ENCODE data around the gene C13orf46. TPM values are rescaled to one million over a fixed set of nuclear protein-coding genes. Genes with fewer than 3 reads are reported as not detected.
A peak's percentile ranks its signal among the peaks of the same experiment; 100 is the strongest.

C13orf46 gene
- total RNA-seq, 1 experiment from 2014 or later: 0.12 TPM

DNA sequence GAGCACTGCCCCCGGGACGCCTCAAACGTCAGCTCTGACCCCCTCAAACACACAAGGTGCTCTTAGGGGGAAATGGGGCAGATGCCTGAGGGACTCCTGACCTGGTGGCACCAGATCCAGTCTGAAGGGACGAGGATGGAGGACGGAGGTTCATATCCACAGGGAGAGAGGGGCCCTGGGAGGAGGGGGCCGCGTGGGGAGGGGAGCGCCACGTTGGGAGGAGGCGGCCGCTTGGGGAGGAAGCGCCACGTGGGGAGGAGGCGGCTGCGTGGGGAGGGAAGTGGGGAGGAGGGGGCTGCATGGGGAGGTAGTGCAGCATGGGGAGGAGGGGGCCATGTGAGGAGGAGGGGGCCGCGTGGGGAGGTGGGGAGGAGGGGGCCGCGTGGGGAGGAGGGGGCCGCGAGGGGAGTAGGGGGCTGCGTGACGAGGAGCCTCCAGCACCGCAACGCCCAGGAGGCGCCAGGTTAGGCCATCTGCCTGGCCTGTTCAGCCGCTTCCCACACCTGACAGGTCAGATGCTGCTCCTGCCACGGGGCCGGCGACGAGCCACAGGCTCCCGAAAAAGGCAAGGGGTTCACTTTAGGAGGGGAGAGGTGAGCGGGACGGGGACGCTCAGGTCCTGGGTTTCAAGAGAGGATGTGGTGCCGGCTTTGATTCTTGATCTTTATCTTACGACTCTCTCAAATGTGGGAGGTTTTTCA is 36.7 kb upstream of the C13orf46 start:
- no peak for DNase-seq (ENCODE audit: low spot score)

DNA sequence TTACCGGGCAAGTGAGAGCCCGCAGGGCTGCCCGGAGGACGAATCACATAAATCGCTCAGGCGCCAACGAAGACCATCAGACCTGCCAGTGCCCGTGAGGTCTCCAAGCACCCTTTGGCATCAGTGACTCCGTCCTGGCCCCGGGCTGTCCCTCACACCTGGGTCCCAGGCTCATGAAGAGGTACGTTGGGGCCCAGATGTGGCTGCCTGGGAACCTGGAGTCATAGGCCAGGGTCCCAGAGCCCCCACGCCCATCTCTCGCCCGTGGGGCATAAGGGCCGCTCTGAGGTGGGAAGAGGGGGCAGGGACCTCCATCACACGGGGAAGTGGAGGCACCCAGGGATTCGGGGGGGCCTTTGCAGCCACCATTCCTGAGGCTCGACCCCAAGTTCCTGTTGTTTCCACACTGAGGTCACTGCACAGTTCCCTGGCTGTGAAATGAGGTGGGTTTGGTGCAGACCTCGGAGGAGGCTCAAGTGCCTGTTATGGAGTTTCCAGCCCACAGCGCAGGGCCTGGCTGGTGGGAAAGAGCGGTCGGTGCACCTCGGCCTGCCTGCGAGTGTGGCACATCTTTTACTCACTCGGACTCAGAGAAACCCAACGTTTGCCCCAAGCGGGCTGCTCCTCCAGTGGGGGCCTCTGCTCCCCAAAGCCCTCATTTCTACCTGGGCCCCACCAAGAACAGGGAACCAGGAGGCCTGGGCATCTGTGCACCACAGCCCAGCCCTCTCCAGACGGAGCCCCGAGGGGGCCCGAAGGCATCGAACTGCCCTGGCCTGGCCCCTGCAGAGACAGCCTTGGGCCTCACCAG is 35.9 kb upstream of the C13orf46 start:
- DNase-seq (ENCODE audit: low spot score): no peak

DNA sequence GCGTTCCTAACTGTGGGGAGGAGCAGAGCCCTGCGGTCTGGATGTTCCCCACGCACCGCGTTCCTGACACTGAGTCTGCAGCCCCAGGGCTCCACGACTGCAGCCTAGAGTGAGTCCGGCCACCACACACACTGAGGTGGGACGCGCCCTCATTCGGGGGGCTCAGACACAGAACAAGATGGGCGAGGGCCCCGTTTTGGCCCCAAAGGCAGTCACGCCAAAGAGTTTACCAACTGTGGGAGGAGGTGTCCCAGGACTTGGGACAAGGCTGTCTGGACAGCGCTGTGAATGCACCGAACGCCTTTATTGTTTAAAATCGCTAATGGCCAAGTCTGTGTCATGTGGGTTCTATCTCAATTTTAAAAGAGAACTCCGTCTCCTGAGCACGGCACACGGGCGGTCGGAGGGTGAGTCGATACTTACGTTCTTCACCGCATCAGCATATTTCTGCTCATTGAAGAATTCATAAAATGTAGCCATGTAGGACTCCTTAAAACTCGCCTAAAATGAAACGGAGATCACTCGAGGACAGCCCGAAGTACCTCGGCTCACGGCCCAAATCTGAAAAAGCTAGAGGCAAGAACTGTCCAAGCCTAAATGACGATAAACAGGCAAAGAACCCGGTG is 35.2 kb upstream of the C13orf46 start:
- no peak for DNase-seq (ENCODE audit: low spot score)

DNA sequence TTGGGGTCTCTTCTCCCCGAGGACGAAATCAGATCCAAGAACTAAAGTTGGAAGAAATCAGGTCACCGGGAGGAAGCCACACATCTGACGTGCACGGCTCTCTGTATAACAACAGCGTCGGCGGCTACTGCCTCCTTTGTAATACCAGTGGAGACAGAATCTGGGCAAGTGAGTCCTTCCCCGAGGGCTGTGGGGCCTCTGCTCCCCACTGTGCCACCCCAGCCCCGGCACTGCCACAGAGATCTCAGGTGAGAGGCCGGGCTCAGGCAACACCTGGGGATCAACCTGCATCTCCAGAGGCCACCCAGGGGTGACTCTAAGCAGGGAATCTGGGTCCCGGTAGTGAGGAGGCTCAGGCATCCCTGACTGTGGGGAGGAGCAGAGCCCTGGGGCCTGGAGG is 33.7 kb upstream of the C13orf46 start:
- DNase-seq (ENCODE audit: low spot score): no peak

DNA sequence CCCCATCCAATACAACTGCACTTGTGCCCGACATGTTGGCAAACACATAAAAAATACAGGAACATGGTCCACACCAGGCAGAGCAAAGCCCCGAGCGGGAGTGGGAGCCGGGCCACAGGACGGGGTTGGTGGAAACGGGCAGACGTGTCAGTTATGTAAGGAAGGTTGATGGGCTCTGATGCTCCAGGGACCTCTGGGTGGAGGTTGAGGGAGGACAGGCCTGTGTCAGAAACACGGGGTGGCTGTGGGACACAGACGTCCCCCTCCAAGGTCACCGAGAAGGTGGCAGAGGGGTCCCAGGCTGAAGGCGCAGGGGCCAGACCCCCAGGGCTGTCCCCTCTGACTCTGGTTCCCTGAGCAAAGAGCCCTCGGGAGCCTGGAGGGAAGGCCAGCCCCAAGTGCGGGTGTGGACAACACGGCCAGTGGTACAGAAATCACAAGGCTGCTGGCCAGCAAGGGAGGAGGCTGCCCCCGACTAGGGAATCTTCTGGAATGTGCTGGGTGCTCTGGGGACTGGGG is 31.4 kb upstream of the C13orf46 start:
- DNase-seq (ENCODE audit: low spot score): peak; percentile 28

DNA sequence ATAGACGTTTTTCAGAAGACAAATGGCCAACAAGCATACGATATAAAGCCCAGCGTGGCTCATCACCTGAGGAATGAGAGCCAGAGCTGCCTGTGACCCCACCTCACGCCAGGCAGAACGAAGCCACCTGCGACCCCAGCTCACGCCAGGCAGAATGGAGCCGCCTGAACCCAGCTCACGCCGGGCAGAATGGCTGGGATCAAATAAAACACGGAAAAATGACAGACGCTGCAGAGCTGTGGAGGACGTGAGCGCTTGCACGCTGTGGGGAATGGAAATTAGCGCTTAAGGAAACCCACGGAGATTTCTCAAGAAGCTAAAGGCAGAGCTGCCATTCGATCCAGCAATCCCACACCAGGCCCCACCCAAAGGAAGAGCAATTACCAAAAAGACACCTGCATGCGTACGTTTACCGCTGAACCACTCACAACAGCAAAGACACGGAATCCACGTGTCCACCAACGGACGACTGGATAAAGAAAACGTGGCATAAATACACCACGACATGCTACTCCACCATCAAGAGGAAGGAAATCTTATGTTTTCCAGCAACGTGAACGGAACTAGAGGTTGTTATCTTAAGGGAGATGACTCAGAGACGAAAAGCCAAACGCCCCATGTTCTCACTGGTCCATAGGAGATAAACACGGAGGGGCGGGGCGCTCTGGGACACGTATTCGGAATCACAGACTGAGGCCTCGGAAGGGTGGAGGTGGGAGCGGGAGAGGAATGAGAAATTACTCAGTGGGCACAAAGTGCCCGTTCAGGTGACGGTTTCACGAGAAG is 30.7 kb upstream of the C13orf46 start:
- peak; percentile 96 for DNase-seq (ENCODE audit: low spot score)

DNA sequence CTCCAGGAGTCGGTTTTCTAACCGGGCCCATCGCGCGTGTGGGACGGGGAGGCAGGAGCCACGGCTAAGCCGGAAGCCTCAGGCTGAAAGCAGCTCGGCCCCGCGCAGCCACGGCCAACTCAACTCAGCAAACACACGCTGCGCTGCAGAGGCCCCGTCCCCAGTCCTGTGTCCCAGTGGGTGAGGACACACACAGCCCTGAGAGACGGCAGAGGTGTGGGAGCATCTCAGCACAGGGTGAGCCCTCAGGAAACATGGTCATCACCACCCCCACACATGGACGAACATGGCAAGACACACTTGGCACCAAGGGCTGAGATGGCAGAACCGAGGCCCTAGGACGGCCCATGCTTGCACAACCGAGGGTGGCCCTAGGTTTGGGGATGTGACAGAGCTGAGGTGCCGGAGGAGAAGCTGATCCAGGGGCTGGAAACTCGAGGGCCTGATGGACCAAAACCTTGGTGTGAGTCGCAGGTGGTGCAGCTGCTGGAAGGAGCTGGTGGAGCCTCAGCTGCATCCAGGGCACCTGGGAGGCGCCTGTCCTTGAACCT is 29.0 kb upstream of the C13orf46 start:
- DNase-seq (ENCODE audit: low spot score): no peak

DNA sequence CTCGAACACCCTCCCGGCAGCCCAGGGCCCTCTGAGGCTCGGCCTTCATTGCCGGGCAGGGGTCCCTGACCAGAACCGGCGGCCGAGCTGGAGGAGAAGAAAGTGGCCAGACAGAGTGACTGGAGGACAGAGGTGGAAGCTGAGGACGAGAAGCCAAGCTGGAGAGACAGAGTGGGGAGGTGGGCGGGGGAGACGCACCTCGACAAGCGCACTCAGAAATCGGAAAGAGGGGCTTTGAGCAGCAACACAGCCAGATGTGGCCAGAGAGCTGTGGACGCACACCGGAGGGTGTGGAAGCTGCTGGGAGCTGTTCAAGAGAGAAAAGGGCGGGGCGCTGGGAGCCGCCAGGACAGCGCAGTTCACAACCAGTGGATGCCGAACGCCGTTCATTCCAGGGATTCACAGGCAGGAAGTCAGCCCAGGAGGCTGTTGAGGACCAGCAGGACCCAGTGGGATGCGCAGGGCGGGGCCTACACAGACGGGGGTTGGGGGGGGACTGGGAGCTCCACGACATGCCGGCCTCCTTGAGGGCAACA is 28.2 kb upstream of the C13orf46 start:
- DNase-seq (ENCODE audit: low spot score): peak; percentile 57

DNA sequence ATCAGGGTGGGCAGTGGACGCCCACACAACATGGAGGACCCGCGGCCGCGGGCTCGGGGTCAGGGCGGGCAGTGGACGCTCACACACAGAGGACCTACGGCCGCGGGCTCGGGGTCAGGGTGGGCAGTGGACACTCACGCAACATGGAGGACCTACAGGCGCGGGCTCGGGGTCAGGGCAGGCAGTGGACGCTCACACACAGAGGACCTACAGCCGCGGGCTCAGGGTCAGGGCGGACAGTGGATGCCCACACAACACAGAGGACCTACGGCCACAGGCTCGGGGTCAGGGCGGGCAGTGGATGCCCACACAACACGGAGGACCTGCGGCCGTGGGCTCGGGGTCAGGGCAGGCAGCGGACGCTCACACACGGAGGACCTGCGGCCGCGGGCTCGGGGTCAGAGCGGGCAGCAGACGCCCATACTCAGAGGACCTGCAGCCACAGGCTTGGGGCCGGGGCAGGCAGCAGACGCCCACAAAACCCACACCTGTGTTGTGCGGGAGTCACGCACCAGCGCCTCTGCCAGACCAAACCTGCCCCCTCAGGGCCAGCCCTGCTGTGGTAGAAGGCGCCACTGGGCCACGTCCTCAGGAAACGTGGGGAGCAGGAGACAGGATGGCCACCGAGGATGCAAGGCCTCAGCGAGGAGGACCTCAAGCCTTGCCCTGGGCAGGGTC is 27.6 kb upstream of the C13orf46 start:
- DNase-seq (ENCODE audit: low spot score): no peak

DNA sequence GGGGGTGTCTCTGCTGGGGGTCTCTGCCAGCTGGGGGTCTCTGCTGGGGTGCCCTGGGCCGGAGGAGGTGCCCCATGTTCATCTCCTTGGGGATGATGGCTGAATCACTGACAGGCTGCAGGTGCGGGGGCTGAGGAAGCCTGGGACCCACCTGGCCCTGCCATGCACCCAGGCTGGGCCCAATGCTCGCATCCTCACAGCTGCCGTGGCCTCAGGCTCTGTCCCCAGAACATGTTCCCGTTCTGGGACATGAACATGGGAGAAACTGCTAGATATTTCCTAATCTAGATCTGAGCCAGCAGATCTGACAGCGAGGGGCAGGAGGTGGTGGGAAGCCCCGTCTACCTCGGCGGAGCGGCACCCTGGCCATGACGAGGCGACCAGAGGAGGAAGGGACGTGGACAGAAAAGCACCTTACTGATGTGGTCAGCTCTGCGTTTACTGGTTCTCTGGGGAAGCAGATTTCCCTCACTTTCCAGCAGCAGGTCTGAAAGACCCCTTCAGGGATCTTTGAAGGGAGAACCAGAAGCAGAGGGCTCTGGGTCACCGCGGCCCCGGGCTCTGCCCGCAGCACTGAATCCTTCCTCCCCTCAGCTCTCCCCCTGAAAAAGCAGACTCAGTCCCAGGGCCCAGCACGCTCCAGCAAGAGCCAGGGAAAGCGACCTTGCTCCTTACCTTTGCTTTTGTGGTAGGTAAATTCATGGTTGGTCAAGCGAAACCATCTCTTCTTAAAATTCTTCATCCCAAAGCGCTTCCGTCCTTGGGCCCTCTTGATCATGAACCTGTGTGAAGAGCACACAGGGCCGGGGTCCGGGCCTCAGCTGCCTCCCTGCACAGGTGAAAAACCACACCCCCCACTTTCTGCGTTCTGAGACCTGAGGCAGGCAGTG is 26.5 kb upstream of the C13orf46 start:
- DNase-seq (ENCODE audit: low spot score): no peak

DNA sequence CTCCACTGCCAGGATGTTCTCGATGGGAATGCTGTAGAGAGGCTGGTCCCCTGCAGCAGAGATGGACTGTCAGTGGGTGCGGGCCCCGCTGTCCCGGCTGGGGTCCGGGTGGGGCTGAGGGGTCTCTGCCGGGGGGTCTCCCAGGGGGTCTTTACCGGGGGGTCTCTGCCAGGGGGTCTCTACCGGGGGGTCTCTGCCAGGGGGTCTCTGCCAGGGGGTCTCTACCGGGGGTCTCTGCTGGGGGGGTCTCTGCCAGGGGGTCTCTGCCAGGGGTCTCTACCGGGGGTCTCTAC is 25.7 kb upstream of the C13orf46 start:
- no peak for DNase-seq (ENCODE audit: low spot score)

DNA sequence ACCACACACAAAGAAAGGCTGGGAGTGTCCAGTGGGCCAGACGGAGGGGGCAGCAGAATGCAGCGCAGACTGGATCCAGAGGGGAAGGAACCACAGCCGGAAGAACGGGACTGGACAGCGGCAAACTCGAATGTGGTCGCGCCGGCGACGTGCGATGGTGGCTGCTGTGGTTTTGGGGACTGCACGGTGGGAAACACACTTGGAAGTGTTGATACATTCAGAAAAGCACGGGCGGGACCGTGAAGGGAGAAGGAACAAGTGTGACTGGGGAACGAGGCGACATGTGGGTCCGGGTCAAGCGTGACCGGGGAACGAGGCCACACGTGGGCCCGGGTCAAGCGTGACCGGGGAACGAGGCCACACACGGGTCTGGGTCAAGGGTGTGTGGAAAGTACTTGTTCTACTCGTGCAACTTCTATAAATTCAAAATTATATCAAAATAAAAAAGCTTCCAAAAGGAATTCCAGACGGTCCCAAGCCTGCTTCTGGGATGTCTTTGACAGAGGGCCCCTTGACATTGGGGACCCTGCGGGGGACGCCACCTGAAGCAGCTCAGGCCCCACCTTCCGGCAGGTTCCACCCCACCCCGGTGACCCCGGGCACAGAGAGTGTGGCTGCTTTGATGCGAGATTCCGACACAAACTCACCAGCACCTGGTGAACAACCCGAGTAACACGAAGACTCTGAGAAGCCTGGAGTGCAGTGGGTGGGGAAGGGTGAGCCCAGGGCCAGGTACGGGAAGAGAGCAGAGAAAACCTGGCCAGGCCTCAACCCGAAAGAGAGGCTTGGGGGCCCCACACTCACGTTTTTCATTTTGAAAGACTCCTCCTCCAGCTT is 25.1 kb upstream of the C13orf46 start:
- DNase-seq (ENCODE audit: low spot score): no peak

DNA sequence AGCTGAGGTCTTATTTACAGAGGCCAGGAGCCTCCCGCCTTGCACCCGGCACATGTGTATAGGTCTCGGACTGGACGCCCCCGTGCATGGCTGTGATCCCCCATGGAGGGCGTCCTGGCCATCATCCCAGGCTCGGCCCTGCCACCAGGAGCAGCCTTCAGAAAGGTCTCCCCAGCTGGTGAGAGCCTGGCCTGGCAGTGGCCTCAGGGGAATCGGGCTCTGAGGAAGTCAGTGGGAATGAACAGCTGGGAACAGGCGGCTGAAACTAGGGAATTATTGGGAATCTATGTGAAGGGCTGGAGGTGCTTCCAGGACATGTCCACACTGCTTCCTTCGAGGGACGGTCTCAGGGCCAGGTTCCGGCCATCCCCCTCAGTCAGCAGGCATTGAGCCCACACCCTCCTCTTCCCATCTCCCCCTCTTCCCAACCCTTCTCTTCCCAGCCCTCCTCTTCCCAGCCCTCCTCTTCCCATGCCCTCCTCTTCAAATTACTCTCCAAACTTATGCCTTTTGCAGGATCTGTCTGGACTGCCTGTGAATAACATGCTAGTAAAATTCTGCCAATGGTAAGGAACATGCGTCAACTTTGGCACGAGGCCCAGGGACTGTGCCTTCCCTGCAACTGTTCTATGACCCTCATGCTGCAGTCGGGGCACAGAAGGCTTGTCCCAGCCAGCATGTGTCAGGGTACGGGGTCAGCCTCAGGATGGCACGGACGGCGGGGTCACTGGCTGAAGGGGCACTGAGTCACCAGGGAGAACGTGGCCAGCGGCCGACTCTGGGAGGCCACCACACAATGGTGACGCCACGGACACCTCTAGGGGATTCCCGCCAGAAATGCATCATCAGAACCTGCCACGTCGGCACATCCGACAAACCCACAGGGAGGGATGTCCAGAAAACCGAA is 24.2 kb upstream of the C13orf46 start:
- no peak for DNase-seq (ENCODE audit: low spot score)

DNA sequence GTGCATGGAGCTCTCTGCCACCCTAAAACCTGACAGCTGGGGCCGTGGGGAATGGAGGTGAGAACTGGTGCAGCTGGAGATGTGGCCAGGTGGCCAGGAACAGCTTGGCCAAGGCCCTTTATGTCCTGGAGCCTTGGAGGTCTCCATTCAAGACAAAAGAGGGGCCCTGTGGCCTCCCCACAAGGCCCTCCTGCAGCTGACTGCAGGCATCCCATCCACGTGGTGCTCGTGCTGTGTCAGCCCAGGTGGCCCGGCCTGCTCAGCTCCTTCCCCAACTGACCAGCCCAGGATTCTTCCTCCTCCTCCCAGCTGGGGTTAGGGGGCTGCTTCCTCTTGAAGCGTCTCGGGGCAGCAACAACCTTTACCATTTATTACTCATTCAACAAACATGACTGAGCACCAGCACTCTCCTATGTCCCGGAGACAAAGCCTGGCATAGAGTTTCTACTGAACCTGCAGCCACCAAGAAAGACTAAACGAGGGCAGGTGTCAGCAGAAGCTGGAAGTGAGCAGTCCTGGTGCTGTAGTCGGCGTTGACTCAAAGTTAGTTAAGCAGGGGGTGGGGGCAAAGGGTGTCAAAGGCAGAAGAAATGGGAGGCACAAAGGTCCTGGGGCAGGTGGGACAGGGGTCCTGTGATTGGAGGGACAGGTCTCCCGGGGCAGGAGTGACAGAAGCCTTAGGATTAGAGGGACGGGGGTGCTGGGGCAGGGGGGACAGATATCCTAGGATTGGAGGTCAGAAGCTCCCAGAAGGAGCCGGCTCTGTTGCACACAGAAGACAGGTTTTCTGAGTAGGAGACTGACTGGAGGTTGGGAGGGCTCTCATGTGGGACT is 23.3 kb upstream of the C13orf46 start:
- no peak for DNase-seq (ENCODE audit: low spot score)

DNA sequence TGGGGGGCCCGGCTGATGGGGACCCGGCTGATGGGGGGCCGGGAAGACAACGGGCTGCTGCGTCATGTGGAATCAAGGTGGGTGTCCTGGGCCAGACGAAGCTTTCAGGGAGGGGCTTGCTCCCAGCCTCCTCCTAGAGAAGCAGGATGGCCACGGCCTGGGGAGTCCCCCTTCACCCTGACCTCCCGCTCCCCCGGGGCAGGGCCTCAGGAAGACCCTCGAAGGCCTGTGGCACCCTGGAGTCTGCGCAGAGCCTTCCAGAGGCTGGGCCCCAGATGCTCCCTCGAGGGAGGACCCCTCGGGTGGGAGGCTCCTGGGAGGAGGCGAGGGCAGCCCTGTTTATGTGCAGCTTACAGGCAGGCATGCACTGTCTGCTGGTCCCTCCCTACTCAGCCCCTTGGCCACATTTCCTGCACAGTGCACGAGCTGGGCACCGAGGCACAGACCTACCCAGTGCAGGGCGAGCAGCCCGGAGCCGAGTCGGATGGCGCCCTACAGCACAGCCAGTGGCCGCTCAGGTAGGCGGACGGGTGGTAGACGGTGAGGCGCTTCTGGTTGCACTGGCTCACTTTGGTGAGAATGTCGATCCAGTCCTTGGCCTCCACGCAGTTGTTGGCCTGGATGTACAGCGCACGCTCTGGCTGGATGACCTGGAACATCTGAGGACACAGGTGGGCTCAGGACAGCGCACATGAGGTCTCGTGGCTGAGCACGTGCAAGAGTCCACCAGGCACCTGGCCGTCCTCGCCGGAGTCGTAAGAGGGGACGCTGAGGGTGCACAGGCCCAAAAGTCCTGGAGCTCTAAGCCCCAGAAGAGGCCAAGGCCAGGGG is 22.4 kb upstream of the C13orf46 start:
- no peak for DNase-seq (ENCODE audit: low spot score)

DNA sequence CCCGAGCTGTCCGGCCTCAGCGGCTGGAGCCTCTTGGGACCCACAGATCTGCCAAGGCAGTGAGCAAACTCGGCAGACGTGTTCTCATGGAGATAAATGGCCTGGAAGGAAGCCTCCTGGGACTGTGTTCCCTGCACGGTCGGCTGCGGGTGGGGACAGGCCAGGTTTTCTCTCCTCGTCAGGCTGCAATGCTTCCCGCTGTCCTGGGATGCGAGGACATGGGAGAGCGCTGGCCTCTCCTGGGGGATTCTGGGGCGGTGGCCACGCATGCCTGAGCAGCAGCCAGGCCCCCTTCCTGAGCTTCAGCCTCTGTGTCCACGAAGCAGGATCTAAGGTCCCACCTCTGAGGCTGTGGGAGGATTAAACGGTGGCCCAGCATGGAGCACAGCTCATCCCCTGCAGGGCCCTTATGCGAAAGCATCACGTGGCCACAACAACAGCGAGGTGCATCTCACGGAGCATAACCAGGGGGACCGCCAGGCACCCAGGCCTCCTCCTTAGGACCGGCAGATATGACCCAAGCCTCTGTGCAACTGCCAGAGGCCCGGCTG is 21.2 kb upstream of the C13orf46 start:
- no peak for DNase-seq (ENCODE audit: low spot score)
